RWPE2 (cell line): Measurements from ENCODE around the gene GPSM1.

Experiments used
- ATAC-seq: fragments of 200-7000 bp; cut with Tn5 transposase; 3 replicates; pipeline ENCODE4 v1.9.1; 2021; ENCODE audit warnings: low read depth
- DNase-seq: peaks from one replicate; pipeline ENCODE4 v3.0.0-alpha.2; 2020; ENCODE audit warnings: low spot score
- H3K27ac ChIP-seq: fragments of 450-650 bp; 2 replicates; pipeline ENCODE4 v1.5.1; 2017; ENCODE audit warnings: mild to moderate bottlenecking; ENCODE audit not compliant: poor library complexity, severe bottlenecking
- H3K27me3 ChIP-seq: fragments of 250-450 bp; sonication (Bioruptor Pico); 2 replicates; pipeline ENCODE4 v1.5.1; 2021; ENCODE audit warnings: mild to moderate bottlenecking, moderate library complexity; ENCODE audit not compliant: insufficient read depth, poor library complexity, severe bottlenecking
- H3K36me3 ChIP-seq: fragments of 250-450 bp; sonication (Bioruptor Pico); 2 replicates; pipeline ENCODE4 v1.5.1; 2020; ENCODE audit warnings: low read depth, mild to moderate bottlenecking, moderate library complexity
- H3K4me1 ChIP-seq: fragments of 250-450 bp; sonication (Bioruptor Pico); 2 replicates; pipeline ENCODE4 v1.5.1; 2021; ENCODE audit warnings: mild to moderate bottlenecking, moderate library complexity; ENCODE audit not compliant: insufficient read depth, poor library complexity, severe bottlenecking
- H3K4me3 ChIP-seq: fragments of 250-450 bp; sonication (Bioruptor Pico); 2 replicates; pipeline ENCODE4 v1.5.1; 2021; ENCODE audit warnings: mild to moderate bottlenecking, moderate library complexity; ENCODE audit not compliant: severe bottlenecking
- H3K9me3 ChIP-seq: fragments of 250-450 bp; sonication (Bioruptor Pico); 2 replicates; pipeline ENCODE4 v1.5.1; 2021; ENCODE audit warnings: mild to moderate bottlenecking, moderate library complexity; ENCODE audit not compliant: severe bottlenecking
- TF ChIP-seq, protein P1 (sequence below): fragments of 450-650 bp; IDR thresholded peaks from one replicate; pipeline ENCODE4 v1.5.1; 2017; ENCODE audit warnings: mild to moderate bottlenecking, moderate library complexity; ENCODE audit not compliant: poor library complexity, severe bottlenecking

The GPSM1 gene

DNA sequence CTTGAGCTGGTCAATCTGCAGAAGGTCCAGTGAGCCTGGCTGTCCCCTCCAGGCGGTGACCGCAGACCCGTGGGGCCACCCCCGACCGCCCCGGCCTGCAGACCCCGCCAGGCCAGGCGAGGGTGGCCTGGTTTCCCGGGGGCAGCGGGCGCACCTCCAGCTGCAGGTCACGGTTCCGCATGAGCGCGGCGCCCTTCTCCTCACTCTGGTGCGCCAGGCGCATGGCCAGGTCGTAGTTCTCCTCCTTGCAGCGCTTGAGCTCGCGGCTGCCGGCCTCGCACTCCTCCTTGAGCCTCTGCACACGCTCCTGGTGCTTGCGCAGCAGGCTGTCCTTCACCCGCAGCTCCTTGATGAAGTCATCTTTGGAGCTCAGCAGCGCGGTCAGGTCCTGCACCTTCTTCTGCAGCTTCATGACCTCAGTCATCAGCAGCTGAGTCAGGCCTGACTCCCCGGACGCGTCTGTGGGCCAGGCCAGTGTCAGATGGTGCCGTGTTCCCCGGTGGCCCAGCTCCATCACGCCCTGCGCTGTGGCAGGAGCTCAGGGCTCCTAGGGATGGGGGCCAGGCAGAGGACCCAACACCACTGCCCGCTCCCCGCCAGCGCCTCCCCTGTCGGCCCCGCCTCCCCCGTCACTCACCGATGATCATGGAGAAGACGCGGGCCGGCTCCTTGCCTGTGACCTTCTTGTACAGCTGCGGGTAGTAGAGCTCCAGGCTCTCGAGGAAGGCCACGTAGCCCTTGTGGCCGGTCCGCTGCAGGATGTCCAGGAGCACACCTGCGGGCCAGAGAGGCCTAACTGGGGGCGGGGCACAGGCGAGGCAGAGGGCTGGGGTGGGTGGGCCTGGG is 43.6 kb downstream of the GPSM1 start:
- TF ChIP-seq, protein P1, sequence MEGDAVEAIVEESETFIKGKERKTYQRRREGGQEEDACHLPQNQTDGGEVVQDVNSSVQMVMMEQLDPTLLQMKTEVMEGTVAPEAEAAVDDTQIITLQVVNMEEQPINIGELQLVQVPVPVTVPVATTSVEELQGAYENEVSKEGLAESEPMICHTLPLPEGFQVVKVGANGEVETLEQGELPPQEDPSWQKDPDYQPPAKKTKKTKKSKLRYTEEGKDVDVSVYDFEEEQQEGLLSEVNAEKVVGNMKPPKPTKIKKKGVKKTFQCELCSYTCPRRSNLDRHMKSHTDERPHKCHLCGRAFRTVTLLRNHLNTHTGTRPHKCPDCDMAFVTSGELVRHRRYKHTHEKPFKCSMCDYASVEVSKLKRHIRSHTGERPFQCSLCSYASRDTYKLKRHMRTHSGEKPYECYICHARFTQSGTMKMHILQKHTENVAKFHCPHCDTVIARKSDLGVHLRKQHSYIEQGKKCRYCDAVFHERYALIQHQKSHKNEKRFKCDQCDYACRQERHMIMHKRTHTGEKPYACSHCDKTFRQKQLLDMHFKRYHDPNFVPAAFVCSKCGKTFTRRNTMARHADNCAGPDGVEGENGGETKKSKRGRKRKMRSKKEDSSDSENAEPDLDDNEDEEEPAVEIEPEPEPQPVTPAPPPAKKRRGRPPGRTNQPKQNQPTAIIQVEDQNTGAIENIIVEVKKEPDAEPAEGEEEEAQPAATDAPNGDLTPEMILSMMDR: no peak
- H3K36me3 ChIP-seq: no peaks in the 10 kb centered on the region
- no peaks in the 10 kb centered on the region for H3K27me3 ChIP-seq
- H3K4me3 ChIP-seq: no peak overlapping the region
- no peaks in the 10 kb centered on the region for H3K4me1 ChIP-seq
- DNase-seq (no peak), ATAC-seq (no peak)
- H3K27ac ChIP-seq: no peak overlapping the region
- H3K9me3 ChIP-seq: no peaks in the 10 kb centered on the region

DNA sequence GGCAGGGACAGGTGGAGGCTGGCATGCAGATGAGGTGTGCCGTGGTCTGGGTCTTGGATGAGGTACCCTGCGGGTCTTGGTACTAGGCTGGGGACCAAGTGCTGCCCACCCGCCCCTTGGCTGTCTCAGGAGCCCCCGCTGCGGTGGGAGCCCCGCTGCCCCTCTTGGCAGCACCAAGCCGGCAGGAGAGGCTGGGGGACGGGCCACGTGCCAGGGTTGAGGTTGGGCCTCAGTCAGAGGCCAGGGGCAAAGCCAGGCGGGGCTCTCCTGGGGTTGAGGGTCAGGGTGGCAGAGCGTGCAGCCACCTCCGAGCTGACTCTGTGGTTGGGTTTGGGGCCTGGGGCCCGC is 44.2 kb downstream of the GPSM1 start:
- no peak for DNase-seq
- TF ChIP-seq, protein P1: no peak

DNA sequence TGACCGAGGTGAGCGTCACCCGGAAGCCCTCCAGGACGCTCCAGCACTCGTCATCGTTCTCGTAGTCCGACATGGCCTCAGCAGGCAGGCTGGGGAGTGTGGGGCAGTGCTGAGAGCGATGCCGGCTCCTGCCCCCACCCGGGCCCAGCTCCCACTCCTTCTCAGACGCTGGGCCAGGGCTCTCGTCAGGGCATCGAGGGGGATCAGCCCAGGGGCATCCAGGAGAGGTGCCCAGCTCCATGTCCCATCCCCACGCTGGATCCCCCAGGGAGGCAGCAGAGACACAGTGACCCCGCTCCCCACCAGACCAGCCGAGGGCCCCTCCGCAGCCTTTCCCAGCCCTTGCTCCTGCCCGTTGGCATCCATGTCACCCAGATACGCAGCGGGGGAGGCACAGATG is 44.7 kb downstream of the GPSM1 start:
- ATAC-seq (no peak), DNase-seq (no peak)
- Histone ChIP-seq H3K9me3 (no peaks in the 10 kb centered on the region), H3K4me1 (no peaks in the 10 kb centered on the region), H3K36me3 (no peaks in the 10 kb centered on the region), H3K27ac (no peak overlapping the region), H3K27me3 (no peaks in the 10 kb centered on the region), H3K4me3 (no peak overlapping the region)
- TF ChIP-seq, protein P1: no peak

More for the DNA sequence above, 44.2 kb downstream of the GPSM1 start:
- no peaks in the 10 kb centered on the region for H3K9me3 ChIP-seq
- H3K36me3 ChIP-seq: no peaks in the 10 kb centered on the region
- no peak for ATAC-seq
- H3K4me3 ChIP-seq: no peak overlapping the region
- H3K4me1 ChIP-seq: no peaks in the 10 kb centered on the region
- H3K27ac ChIP-seq: no peak overlapping the region
- H3K27me3 ChIP-seq: no peaks in the 10 kb centered on the region

DNA sequence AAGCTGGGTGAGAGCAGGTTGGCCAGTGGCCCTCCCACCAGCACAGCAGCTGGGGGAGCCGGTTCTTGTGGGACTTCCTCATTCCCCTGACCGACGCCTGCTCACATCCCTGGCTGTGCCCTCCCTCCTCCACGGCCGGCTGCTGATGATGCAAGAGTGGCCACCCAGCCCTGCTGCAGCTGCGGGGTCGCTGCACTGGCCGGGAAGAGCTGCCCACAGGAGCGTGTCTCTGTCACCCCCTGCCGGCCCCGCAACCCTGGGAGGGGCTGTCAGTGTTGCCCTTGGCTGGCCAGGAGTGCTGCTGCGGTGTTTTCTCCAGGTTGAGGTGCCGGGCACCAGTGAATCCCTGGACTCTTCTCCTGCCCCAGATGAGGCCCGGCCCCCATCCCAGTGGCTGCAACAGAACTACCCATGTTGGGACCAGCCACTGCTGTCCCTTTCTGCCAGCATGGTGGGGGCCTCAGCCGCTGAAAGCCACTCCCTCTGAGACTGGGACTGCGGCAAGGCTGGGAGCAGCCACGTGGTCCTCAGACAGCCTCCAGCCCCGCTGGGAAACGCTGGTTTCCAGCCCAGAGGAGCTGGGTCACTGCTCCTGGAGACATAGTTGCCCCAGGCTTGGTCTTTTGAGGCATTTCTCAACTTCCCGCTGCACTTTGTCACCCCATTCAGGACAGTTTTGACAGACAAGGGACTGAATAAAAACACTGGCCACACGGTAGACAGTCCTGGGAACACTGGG is 45.4 kb downstream of the GPSM1 start:
- H3K27me3 ChIP-seq: no peaks in the 10 kb centered on the region
- H3K36me3 ChIP-seq: no peaks in the 10 kb centered on the region
- TF ChIP-seq, protein P1: peak; percentile 15
- H3K4me3 ChIP-seq: no peak overlapping the region
- H3K27ac ChIP-seq: no peak overlapping the region
- DNase-seq (no peak), ATAC-seq (peak; percentile 26)
- no peaks in the 10 kb centered on the region for H3K4me1 ChIP-seq
- H3K9me3 ChIP-seq: no peaks in the 10 kb centered on the region
